Kidney (tissue), 14 donors: ENCODE measurements around the gene CLDND1. TPM values are rescaled to one million over a fixed set of nuclear protein-coding genes. Genes with fewer than 3 reads are reported as not detected.

Experiments
- DNase-seq, 5 donors: peaks; one replicate each; pipeline ENCODE4 v3.0.0-alpha.2; 2013 to 2020
- FAIRE-seq: peaks from 2 replicates; lab custom pipeline; 2012; peaks lifted over from hg19 to GRCh38; lab: Jason Lieb, UNC
- H3K27ac ChIP-seq, 2 donors: one replicate each; pipeline ENCODE4 v1.7.0; 2013; ENCODE audit warnings: low read depth in 2 of 2, low read length in 2 of 2, inconsistent platforms in 1 of 2
- H3K27me3 ChIP-seq: one replicate; pipeline ENCODE4 v1.7.1; 2013; ENCODE audit warnings: low read length, inconsistent platforms; ENCODE audit not compliant: control insufficient read depth, insufficient read depth
- H3K36me3 ChIP-seq, 3 donors: one replicate each; pipeline versions ENCODE4 v1.7.0 to v1.7.1; 2013; ENCODE audit warnings: low read length in 3 of 3, control low read depth in 1 of 3, inconsistent platforms in 1 of 3; ENCODE audit not compliant: insufficient read depth in 3 of 3, control insufficient read depth in 2 of 3
- H3K4me1 ChIP-seq, 3 donors: one replicate each; pipeline versions ENCODE4 v1.7.0 to v1.7.1; 2013; ENCODE audit warnings: low read length in 3 of 3, inconsistent platforms in 1 of 3, low read depth in 1 of 3; ENCODE audit not compliant: control insufficient read depth in 2 of 3, insufficient read depth in 2 of 3
- H3K4me3 ChIP-seq, 3 donors: one replicate each; pipeline versions ENCODE4 v1.7.0 to v1.8.1; 2013; ENCODE audit warnings: low read length in 3 of 3, control low read depth in 1 of 3, inconsistent platforms in 1 of 3
- H3K9ac ChIP-seq, 3 donors: one replicate each; pipeline versions ENCODE4 v1.7.0 to v1.7.1; 2013; ENCODE audit warnings: low read length in 3 of 3, control low read depth in 1 of 3, inconsistent platforms in 1 of 3
- H3K9me3 ChIP-seq, 3 donors: one replicate each; pipeline versions ENCODE4 v1.7.0 to v1.7.1; 2013; ENCODE audit warnings: low read length in 3 of 3, control low read depth in 1 of 3, inconsistent platforms in 1 of 3; ENCODE audit not compliant: control insufficient read depth in 2 of 3, insufficient read depth in 1 of 3
- intact Hi-C: fragments of 100-400 bp; cut with DNase I; formaldehyde crosslinking; loops from one replicate; pipeline ENCODE4 v1.11.1; 2022
- polyA plus RNA-seq: library from polyadenylated mRNA; stranded (reverse); fragments of 350-450 nt; fragmentation: Illumina TruSeq; extraction: RNeasy Lipid Tissue Mini Kit (QIAGEN cat#74804); gene quantifications from one replicate; pipeline ENCODE4 v1.2.3, GENCODE V29; 2014; ENCODE audit warnings: low read depth, low replicate concordance; ENCODE audit not compliant: insufficient read depth
- total RNA-seq: library from RNA; stranded (reverse); fragmentation: NEBNext Ultra II Directional; extraction: Animal tissue kit (Norgen Biotek cat#: 25700); gene quantifications from one replicate; pipeline ENCODE4 v1.2.1, GENCODE V29; 2021
- TF ChIP-seq, protein P1 (sequence below): IDR thresholded peaks from 3 replicates; pipeline ENCODE4 v1.5.1; 2012; ENCODE audit warnings: mild to moderate bottlenecking, moderate library complexity, borderline replicate concordance; ENCODE audit not compliant: insufficient read depth; ENCODE audit errors: extremely low read depth
- donor health status: control.
- donor health status: control.
- donor health status: control.
- donor health status: control.
- donor health status: control.
- donor health status: DM: yes; HTN: yes; CAD: no.
- donor health status: Normal renal cell carcinoma (clear cell type).

The CLDND1 gene
- total and polyA plus RNA-seq, 2 donors from 2014 or later = 35.8 to 77.2 TPM

DNA sequence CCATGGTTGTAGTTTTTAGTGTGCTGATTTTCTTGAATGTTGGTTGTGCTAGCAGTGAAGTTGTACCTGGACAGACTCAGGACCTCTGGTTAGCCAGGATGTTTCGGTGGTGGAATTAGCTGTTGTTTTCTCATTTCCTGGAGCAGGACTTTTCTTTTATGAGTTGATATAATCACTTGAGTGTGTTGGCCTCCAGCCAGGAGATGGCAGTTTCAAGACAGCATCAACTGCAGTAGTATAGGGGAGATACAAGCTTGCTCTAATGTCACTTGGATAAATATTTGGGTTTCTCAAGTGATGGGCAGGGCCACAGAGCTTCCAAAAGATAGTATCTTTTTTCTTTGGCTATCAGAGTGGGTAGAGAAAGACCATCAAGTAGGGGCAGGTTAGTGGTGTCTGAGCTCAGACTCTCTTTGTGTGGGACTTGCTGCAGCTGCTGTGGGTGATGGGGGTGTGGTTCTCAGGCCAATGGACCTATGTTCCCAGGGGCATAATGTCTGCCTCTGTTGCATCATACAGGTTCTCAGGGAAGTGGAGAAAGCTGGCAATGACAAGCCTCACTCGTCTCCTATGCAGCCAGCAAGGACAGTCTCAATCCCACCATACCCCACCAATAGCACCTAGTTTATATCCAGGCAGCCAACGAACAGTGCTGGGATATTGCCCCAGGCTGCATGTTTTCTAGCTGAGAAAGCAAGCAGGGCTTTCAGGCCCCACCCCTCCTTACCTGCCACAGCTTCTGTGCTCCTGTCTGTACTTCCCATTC, 39.8 kb downstream of the CLDND1 start:
- Histone ChIP-seq H3K9me3 (peaks cover 0 to 13% (median 0%) of the 10 kb centered on the region in 3 donors), H3K36me3 (no peaks in the 10 kb centered on the region), H3K9ac (no peak overlapping the region), H3K27ac (no peak overlapping the region), H3K4me3 (no peak overlapping the region), H3K4me1 (no peaks in the 10 kb centered on the region), H3K27me3 (no peaks in the 10 kb centered on the region)
- DNase-seq = no peak
- no peak for FAIRE-seq
- TF ChIP-seq, protein P1, sequence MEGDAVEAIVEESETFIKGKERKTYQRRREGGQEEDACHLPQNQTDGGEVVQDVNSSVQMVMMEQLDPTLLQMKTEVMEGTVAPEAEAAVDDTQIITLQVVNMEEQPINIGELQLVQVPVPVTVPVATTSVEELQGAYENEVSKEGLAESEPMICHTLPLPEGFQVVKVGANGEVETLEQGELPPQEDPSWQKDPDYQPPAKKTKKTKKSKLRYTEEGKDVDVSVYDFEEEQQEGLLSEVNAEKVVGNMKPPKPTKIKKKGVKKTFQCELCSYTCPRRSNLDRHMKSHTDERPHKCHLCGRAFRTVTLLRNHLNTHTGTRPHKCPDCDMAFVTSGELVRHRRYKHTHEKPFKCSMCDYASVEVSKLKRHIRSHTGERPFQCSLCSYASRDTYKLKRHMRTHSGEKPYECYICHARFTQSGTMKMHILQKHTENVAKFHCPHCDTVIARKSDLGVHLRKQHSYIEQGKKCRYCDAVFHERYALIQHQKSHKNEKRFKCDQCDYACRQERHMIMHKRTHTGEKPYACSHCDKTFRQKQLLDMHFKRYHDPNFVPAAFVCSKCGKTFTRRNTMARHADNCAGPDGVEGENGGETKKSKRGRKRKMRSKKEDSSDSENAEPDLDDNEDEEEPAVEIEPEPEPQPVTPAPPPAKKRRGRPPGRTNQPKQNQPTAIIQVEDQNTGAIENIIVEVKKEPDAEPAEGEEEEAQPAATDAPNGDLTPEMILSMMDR = no peak
- intact Hi-C loops = no loop called here

Other genes starting within 250 kb of the CLDND1 start
- not detected for gene OR5H2, start 240.4 kb downstream of the CLDND1 start, total RNA-seq
- not detected for gene OR5H2, start 240.4 kb downstream of the CLDND1 start, polyA plus RNA-seq
- not detected for gene OR5K4, start 169.0 kb downstream of the CLDND1 start, total RNA-seq
- gene OR5K4, start 169.0 kb downstream of the CLDND1 start, polyA plus RNA-seq = not detected
- gene OR5K3, start 132.2 kb downstream of the CLDND1 start, total RNA-seq = not detected
- gene OR5K3, start 132.2 kb downstream of the CLDND1 start, polyA plus RNA-seq = not detected
- not detected for gene OR5K1, start 59.7 kb downstream of the CLDND1 start, total RNA-seq
- gene OR5K1, start 59.7 kb downstream of the CLDND1 start, polyA plus RNA-seq = not detected
- not detected for gene OR5K2, start 25.2 kb downstream of the CLDND1 start, total RNA-seq
- not detected for gene OR5K2, start 25.2 kb downstream of the CLDND1 start, polyA plus RNA-seq
- not detected for gene GPR15, start 9.1 kb upstream of the CLDND1 start, total RNA-seq
- not detected for gene GPR15, start 9.1 kb upstream of the CLDND1 start, polyA plus RNA-seq
- 13.7 TPM for gene CPOX, start 70.7 kb upstream of the CLDND1 start, total RNA-seq
- 6.6 TPM for gene CPOX, start 70.7 kb upstream of the CLDND1 start, polyA plus RNA-seq
- 10.7 TPM for gene ST3GAL6, start 240.4 kb upstream of the CLDND1 start, total RNA-seq
- gene ST3GAL6, start 240.4 kb upstream of the CLDND1 start, polyA plus RNA-seq = 20.8 TPM